GM18909 (cell line): Measurements from ENCODE around the gene SMYD3.

ENCODE experiments used
- ATAC-seq: cut with Tn5 transposase; IDR thresholded peaks from one replicate; pipeline ENCODE4 v1.9.1; 2021; ENCODE audit warnings: mild to moderate bottlenecking; ENCODE audit not compliant: unreplicated experiment, poor library complexity

The SMYD3 gene

DNA sequence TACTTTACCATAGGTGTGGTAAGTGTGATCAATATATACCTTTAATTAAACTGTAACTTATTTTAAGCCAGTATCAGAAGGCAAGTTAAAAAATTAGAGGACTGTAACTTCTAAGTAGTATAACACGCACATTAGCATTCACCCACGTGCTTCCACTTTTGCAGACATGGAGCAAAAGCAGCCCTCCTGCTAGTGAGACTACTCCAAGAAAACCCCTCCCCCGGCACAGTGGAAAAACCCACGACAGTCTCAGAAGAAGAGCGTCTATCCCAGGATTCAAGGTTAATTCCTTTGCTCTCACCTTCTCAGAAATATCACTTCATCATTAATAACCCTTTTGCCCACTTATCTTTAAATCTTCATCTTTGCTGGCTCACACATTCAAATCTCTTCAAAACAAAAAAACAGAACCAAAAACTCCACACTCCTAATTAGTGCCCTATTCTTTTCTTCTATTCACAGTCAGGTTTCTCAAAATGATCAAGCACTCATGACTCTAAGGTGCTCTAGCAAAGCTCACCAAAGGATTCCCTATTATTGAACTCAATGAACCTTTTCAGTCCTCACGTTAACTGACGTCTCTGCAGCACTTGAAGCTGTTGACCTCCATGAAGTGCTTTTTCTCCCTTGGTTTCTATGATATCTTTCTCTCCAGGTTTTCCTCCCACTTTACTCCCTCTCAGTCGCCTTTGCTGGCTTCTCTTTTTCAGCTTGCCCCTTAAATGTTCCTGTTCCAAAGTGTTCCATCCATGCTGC is 213.5 kb downstream of the SMYD3 start:
- no peak for ATAC-seq

GRCh38 chr1:246292571-246292970 is 214.5 kb downstream of the SMYD3 start:
- ATAC-seq = no peak

- no peak for ATAC-seq
Observed at GRCh38 chr1:246291127-246291526, 216.0 kb downstream of the SMYD3 start.

- ATAC-seq = no peak
Observed at GRCh38 chr1:246283771-246284410, 223.2 kb downstream of the SMYD3 start.

- no peak for ATAC-seq
Observed at GRCh38 chr1:246281639-246282038, 225.4 kb downstream of the SMYD3 start.

GRCh38 chr1:246281195-246281594 is 225.9 kb downstream of the SMYD3 start:
- no peak for ATAC-seq

DNA sequence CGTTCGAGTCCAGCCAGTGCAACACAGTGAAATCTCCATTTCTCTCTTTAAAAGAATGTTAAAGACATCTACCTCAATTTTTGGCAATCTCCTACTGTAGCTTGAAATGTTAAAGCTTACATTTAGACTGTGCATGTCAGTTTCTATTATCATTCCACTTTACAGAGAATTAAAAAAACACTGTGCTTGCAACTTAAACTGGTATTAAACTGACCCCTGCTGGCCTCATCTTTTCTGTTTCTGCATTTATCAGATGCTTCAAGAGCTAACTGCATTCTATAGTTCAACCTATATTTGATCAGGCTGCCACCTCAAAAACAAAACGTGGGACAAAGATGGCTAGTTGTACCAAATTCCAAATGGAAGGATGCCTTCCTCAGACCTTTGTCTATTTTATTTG is 226.5 kb downstream of the SMYD3 start:
- ATAC-seq = no peak

DNA sequence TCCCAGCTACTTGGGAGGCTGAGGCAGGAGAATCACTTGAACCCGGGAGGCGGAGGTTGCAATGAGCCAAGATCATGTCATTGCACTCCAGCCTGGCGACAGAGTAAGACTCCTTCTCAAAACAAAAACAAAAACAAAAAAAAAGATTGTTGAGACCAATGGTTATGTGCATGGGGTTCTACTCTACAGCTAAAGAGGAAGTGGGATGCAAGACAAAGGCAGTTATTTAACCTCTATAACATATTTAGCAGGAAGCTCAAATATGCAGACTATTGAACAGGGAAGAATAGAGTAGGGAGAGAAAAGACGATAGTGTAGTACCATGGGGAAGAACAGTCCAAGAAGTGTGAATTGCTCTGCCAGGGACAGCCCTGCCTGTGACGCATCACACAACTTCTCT is 227.7 kb downstream of the SMYD3 start:
- ATAC-seq = no peak

- no peak for ATAC-seq
Observed at GRCh38 chr1:246278371-246278770, 228.7 kb downstream of the SMYD3 start.

GRCh38 chr1:246275036-246275435 is 232.0 kb downstream of the SMYD3 start:
- ATAC-seq = no peak

DNA sequence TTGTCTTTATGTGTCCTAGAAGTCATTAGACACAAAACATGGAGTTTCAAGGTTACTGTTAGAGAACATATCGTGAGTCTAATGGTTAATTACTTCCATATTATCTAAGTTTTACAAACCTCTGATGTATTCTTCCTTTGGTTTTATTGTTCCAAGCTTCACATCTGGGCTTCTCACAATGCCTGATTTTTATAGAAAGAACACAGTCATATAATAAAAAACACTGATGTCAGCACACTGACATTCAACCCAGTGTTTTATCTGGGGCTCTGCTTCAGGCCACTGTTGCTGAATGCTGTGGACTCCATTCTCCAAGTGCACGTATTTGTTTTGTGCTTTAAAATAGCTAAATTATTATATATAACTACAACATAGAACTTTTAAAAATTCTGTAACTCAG is 232.9 kb downstream of the SMYD3 start:
- ATAC-seq = no peak

DNA sequence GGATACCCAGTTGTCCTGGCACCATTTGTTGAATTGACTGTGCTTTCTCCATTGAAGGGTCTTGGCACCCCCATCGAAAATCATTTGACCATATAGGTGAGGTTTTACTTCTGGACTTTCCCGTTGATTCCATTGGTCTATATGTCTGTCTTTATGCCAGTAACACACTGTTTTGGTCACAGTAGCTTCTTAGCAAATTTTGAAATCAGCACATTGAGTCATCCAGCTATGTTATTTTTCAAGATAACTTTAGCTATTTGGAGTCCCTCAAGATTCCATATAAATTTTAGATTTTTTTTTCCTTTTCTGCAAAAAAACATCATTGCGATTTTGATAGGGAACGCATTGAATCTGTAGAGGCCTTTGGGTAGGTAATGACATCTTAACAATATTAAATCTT is 235.6 kb downstream of the SMYD3 start:
- ATAC-seq = no peak

- peak; percentile 91 for ATAC-seq
Observed at GRCh38 chr1:246270236-246270635, 236.8 kb downstream of the SMYD3 start.

DNA sequence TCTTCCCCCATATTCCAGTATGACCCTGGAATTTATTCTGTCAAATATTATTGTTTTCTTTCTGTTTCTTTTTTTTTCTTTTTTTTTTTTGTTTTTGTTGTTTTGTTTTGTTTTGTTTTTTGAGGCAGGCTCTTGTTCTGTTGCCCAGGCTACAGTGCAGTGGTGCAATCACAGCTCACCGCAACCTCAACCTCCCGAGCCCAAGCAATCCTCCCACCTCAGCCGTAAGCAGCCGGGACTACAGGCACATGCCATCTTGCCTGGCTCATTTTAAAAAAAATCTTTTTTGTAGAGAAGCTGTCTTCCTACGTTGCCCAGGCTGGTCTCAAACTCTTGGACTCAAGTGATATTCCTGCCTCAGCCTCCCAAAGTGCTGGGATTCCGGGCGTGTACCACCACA is 237.6 kb downstream of the SMYD3 start:
- no peak for ATAC-seq

GRCh38 chr1:246267896-246268295 is 239.2 kb downstream of the SMYD3 start:
- no peak for ATAC-seq

DNA sequence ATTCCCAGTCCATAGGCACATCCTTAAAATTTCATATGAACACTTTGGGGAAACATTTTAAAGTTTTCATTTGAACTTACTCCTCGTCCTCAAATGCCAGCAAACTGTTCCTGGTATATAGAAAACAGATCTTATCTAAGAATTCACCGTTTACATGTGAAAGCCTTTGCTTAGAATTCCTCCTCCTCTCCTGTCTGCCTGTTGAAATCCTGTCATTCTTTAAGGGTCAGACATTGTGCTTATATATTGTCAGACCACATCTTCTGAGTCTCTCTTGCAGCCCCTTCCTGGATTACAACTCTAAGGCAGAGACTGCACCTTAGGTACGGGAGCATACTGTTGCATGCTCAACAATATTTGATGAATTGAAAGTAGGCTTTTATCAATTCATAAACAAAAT is 239.7 kb downstream of the SMYD3 start:
- no peak for ATAC-seq

GRCh38 chr1:246265481-246265880 is 241.6 kb downstream of the SMYD3 start:
- ATAC-seq = no peak

DNA sequence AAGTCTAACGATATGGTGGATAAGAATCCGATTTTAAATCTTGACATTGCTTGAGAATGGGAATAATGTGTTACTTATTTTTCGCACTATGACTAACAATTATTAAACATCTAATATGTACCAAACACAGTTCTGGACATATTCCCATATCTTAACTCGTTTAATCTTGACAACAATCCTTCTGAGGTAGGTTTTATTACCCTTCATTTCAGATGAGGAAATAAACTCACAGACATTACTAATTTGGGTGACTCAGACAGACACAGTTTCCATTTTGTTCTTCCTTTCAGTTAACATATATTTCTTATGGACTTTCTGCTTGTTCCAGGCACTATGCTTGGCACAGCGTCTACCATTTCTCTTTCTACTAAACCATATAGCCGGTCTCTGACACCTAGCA is 244.8 kb downstream of the SMYD3 start:
- ATAC-seq = no peak

GRCh38 chr1:246261639-246262038 is 245.4 kb downstream of the SMYD3 start:
- ATAC-seq = no peak

DNA sequence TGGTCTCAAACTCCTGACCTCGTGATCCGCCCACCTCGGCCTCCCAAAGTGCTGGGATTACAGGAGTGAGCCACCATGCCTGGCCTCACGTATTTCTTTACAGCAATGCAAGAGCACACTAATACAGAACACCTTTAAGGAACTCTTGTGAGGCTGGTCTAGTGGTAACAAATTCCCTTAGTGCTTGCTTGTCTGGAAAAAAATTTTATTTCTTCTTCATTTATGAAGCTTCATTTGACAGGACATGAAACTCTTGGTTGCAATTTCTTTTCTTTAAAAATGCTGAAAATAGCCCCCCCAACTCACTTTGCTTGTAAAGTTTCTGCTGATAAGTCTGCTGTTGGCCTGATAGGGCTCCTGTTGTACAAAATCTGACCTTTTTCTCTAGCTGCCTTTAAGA is 248.8 kb downstream of the SMYD3 start:
- no peak for ATAC-seq

DNA sequence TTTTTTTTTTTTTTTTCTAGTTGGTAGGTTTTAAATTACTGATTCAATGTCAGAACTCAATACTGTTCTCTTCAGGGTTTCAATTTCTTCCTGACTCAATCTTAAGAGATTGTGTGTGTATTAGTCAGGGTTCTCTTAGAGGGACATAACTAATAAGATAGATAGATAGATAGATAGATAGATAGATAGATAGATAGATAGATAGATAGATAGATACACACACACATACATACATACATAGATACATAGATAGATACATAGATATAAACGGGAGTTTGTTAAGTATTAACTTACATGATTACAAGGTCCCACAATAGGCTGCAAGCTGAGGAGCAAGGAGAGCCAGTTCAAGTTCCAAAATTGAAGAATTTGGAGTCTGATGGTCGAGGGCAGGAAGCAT is 251.3 kb downstream of the SMYD3 start:
- no peak for ATAC-seq

GRCh38 chr1:246254854-246255253 is 252.2 kb downstream of the SMYD3 start:
- ATAC-seq = no peak
